Stimulated activated naive B cell treated with anti-CD40 and anti-IgM and Interleukin-4, amounts not matched to agents 10 μg/mL and 1 μg/mL and 100 μg/mL, for 72 hours (primary cell): Measurements from ENCODE around the gene BEST2.
"Not testable (repeated sequence)": the region's sequence is repeated elsewhere in the genome, so short reads cannot be mapped to it uniquely, and the experiment has no call there.

Source experiments
- ATAC-seq, 2 donors: fragments of 150-1000 bp; cut with Tn5 transposase; replicated peaks; 2 replicates each; pipeline ENCODE4 v1.10.0; 2021; ENCODE audit warnings: moderate library complexity in 1 of 2
- DNase-seq: peaks from one replicate; pipeline ENCODE4 v3.0.0; 2021
- H3K27ac Mint-ChIP-seq: one replicate; pipeline ENCODE4 v1.8.0; 2022; ENCODE audit warnings: mild to moderate bottlenecking, mixed read lengths
- H3K27me3 Mint-ChIP-seq, 2 donors: one replicate each; pipeline ENCODE4 v1.8.0; 2022; ENCODE audit warnings: mixed read lengths in 2 of 2
- H3K36me3 Mint-ChIP-seq, 2 donors: one replicate each; pipeline ENCODE4 v1.8.0; 2022; ENCODE audit warnings: mixed read lengths in 2 of 2, mild to moderate bottlenecking in 1 of 2
- H3K4me1 Mint-ChIP-seq, 2 donors: one replicate each; pipeline ENCODE4 v1.8.0; 2022; ENCODE audit warnings: mixed read lengths in 2 of 2, mild to moderate bottlenecking in 1 of 2
- H3K4me3 Mint-ChIP-seq, 2 donors: one replicate each; pipeline ENCODE4 v1.8.0; 2022; ENCODE audit warnings: mild to moderate bottlenecking in 2 of 2, mixed read lengths in 2 of 2, moderate library complexity in 1 of 2
- H3K9me3 Mint-ChIP-seq, 2 donors: one replicate each; pipeline ENCODE4 v1.8.0; 2022; ENCODE audit warnings: mixed read lengths in 2 of 2, mild to moderate bottlenecking in 1 of 2

BEST2 gene

GRCh38 chr19:12791345-12792050 lies 39.9 kb downstream of the BEST2 start, which contains the start of gene JUNB:
JUNB (plus strand) TSS chr19:12791486; CDS start chr19:12791772, 286 bp downstream.
- Mint-ChIP-seq H3K9me3 (no peaks in the 10 kb centered on the region), H3K27me3 (no peaks in the 10 kb centered on the region), H3K4me3 (peak within 1 kb of the TSS; percentile 96 to 100), H3K27ac (peak within 1 kb of the TSS; percentile 100), H3K4me1 (peaks cover 41 to 59% of the 10 kb centered on the region in 2 donors), H3K36me3 (peaks cover 19 to 20% of the 10 kb centered on the region in 2 donors)
- DNase-seq = peak; percentile 95
- peak; percentile 33 to 38 for ATAC-seq

GRCh38 chr19:12792051-12792852 lies 40.7 kb downstream of the BEST2 start:
- Mint-ChIP-seq H3K9me3 (no peaks in the 10 kb centered on the region), H3K4me1 (peaks cover 43 to 61% of the 10 kb centered on the region in 2 donors), H3K27me3 (no peaks in the 10 kb centered on the region), H3K27ac (peak overlapping the region; percentile 100), H3K4me3 (peak overlapping the region; percentile 96 to 100), H3K36me3 (peaks cover 19 to 20% of the 10 kb centered on the region in 2 donors)
- peak; percentile 82 for DNase-seq
- peak; percentile 1 to 2 for ATAC-seq

GRCh38 chr19:12792853-12793289 lies 41.3 kb downstream of the BEST2 start:
- no peaks in the 10 kb centered on the region for H3K9me3 Mint-ChIP-seq
- DNase-seq (no peak), ATAC-seq (no peak)
- no peaks in the 10 kb centered on the region for H3K27me3 Mint-ChIP-seq
- H3K36me3 Mint-ChIP-seq = peaks cover 19 to 20% of the 10 kb centered on the region in 2 donors
- H3K27ac Mint-ChIP-seq = peak overlapping the region; percentile 100
- H3K4me1 Mint-ChIP-seq = peaks cover 43 to 61% of the 10 kb centered on the region in 2 donors
- peak overlapping the region; percentile 96 to 100 for H3K4me3 Mint-ChIP-seq

DNA sequence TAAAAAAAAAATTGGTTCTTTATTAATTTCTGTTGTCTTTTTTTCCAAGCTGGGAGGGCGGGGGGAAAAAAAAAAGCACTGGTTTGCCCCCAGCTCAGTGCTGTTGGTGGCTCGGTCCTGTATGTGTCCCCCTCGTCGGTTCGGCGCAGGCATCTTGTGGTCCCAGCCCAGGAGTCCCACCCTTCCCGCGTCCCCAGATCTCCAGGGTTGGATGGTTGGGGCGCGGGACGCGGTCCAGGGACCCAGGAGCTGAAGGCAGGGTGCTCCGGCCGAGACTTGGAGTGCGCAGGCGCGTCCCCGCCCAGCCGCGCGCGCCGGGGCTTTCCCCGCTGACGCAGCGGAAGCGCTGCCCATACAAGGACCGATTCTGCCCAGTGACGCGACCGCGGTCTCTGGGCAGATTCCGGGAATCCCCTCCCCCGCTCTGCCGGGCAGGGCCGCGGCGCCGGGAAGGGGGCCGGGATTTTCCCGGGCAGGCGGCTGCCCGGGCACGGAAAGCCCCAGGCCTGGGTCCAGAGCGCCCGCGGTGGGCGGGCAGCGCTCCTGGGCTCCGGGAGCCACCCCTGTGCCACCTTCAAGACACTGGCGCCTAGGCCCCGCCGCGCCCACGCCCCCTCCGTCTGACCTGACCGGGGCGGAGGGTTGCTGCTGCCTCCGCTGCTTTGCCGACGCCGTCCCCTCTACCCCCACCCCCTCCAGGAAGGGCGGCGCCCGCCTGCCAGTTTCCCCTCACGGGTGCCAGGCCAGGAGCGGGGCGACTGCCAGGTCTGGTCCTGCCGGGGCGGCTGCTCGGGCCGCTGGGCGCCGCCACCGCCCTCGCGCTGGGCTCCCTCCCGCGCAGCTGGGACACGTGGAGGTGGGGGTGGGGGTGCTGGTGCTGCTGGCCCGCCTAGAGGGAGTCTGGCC lies 42.0 kb downstream of the BEST2 start:
- Mint-ChIP-seq H3K36me3 (peaks cover 19 to 20% of the 10 kb centered on the region in 2 donors), H3K4me3 (peak overlapping the region; percentile 96 to 100), H3K4me1 (peaks cover 40 to 55% of the 10 kb centered on the region in 2 donors), H3K27me3 (no peaks in the 10 kb centered on the region), H3K9me3 (no peaks in the 10 kb centered on the region), H3K27ac (peak overlapping the region; percentile 100)
- peak; percentile 95 for DNase-seq
- peak; percentile 33 to 44 for ATAC-seq

DNA sequence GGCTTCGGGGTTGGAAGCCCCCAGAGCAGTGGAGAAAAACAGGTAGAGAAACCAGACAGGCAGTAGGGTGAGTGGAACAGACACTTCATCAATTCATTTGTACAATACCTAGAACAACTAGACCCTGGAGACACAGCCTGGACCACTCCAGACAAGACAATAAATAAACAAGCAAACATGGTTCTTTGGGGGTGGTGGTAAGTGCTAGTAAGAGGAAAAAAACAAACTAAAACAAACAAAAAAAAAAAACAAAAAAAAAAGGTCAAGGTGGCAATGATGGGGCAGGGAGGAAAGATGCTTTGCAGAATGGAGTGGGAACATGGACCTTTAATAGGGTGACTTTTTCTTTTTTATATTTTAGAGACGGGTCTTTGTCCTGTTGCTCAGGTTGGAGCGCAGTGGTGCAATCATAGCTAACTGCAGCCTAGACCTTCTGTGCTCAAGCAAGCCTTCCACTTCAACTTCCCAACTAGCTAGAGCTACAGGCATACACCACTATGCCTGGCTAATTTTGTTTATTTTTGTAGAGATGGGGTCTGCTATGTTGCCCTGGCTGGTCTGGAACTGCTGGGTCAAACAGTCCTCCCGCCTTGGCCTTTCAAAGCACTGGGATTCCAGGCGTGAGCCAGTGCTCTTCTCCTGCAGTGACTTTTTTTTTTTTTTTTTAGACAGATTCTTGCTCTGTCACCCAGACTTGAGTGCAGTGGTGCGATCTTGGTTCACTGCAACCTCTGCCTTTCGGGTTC lies 42.8 kb downstream of the BEST2 start:
- Mint-ChIP-seq H3K36me3 (peaks cover 19 to 20% of the 10 kb centered on the region in 2 donors), H3K9me3 (no peaks in the 10 kb centered on the region)

DNA sequence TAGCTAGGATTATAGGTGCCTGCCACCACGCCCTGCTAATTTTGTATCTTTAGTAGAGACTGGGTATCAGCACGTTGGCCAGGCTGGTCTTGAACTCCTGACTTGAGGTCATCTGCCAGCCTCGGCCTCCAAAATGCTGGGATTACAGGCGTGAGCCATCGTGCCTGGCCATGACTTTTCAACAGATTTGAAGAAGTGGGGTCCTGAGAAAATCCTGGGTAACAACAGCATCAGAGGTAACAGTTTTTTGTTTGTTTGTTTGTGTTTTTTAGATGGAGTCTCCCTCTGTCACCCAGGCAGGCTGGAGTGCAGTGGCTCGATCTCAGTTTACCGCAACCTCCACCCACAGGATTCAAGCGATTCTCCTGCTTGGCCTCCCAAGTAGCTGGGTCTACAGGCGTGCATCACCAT lies 43.4 kb downstream of the BEST2 start:
- Mint-ChIP-seq H3K27me3 (no peaks in the 10 kb centered on the region), H3K4me3 (no peak overlapping the region), H3K27ac (peak overlapping the region; percentile 14), H3K4me1 (peaks cover 35 to 47% of the 10 kb centered on the region in 2 donors), H3K36me3 (peaks cover 19 to 20% of the 10 kb centered on the region in 2 donors), H3K9me3 (no peaks in the 10 kb centered on the region)
- DNase-seq = no peak
- no peak for ATAC-seq

More for the DNA sequence above, 42.8 kb downstream of the BEST2 start:
- Mint-ChIP-seq H3K27me3 (no peaks in the 10 kb centered on the region), H3K4me1 (peaks cover 33 to 47% of the 10 kb centered on the region in 2 donors), H3K4me3 (peak overlapping the region; percentile 82 to 100), H3K27ac (peak overlapping the region; percentile 100)
- DNase-seq (no peak), ATAC-seq (no peak)

DNA sequence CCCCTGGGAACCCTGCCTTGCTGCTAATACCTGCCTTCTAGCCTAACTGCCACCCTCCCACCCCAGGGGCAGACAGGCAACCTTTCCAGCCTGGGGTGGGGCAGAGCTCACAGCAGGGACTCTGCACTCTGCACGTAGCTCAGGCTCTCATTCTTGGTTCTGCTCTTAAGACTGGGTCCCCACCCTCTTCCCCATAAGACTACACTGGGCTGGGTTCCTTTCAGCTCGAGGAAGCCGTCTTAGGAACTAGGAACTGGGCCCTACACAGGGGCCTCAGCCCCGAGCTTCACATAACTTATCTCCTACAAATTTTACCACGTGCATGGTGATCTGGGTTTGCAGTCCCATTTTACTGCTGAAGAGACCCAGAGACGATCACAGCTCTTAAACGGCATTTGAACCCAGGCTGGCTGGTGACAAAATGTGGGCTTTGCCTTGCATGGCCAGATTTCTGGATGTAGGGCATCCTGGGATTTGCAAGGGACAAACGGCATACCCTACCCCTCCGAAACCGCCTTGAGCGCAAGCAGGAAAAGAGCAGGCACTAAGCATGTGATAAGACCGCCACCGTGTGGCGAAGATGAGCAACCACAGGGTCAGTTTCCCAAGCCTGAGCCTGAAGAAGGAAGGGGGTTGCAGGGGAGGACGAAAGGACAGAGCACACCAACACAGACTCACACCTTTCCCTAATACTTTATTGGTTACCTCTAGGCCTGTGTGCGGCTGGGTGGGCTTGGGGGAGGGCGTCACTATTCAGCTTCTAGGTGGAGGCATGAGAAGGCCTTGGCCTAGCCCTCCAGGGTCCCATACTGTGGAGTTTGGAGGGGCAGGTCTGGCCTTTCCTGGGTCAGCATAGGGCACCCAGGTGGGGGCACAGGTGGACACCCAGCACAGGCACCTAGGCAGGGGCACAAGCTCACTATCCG lies 44.8 kb downstream of the BEST2 start:
- Mint-ChIP-seq H3K9me3 (no peaks in the 10 kb centered on the region), H3K4me3 (peak overlapping the region; percentile 79 to 81), H3K4me1 (peaks cover 30 to 42% of the 10 kb centered on the region in 2 donors), H3K27ac (peak overlapping the region; percentile 68), H3K27me3 (no peaks in the 10 kb centered on the region), H3K36me3 (peaks cover 16 to 17% of the 10 kb centered on the region in 2 donors)
- no peak for ATAC-seq
- peak; percentile 56 for DNase-seq

- no peak for DNase-seq
- H3K4me1 Mint-ChIP-seq = peaks cover 29 to 40% of the 10 kb centered on the region in 2 donors
- H3K9me3 Mint-ChIP-seq = no peaks in the 10 kb centered on the region
- H3K27ac Mint-ChIP-seq = no peak overlapping the region
- peaks cover 11 to 12% of the 10 kb centered on the region in 2 donors for H3K36me3 Mint-ChIP-seq
- H3K4me3 Mint-ChIP-seq = no peak overlapping the region
- H3K27me3 Mint-ChIP-seq = peaks cover 0 to 1% of the 10 kb centered on the region in 2 donors
- no peak for ATAC-seq
Observed at GRCh38 chr19:12797141-12797587, 45.6 kb downstream of the BEST2 start.

DNA sequence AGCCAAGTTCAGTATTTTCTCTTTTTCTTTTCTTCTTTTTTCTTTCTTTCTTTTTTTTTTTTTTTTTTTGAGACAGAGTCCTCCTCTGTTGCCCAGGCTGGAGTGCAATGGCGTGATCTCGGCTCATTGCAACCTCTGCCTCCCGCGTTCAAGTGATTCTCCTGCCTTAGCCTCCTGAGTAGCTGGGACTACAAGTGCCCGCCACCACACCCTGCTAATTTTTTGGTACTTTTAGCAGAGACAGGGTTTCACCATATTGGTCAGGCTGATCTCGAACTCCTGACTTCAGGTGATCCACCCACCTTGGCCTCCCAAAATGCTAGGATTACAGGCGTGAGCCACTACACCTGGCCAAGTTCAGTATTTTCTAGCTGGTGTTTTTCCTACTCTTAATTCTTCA lies 46.0 kb downstream of the BEST2 start:
- H3K4me1 Mint-ChIP-seq = peaks cover 33 to 45% of the 10 kb centered on the region in 2 donors

GRCh38 chr19:12799742-12800465 lies 48.3 kb downstream of the BEST2 start:
- Mint-ChIP-seq H3K4me1 (peaks cover 26 to 32% of the 10 kb centered on the region in 2 donors), H3K9me3 (no peaks in the 10 kb centered on the region), H3K36me3 (no peaks in the 10 kb centered on the region), H3K27ac (no peak overlapping the region), H3K4me3 (no peak overlapping the region), H3K27me3 (peaks cover 0 to 7% of the 10 kb centered on the region in 2 donors)
- ATAC-seq = no peak
- no peak for DNase-seq

More for the DNA sequence above, 46.0 kb downstream of the BEST2 start:
- H3K4me3 Mint-ChIP-seq = peak overlapping the region in 1 of 2 donors; percentile 14
- not testable (repeated sequence) for H3K27me3 Mint-ChIP-seq, H3K27ac Mint-ChIP-seq, ATAC-seq, DNase-seq, H3K9me3 Mint-ChIP-seq, H3K36me3 Mint-ChIP-seq

GRCh38 chr19:12800466-12800770 lies 48.8 kb downstream of the BEST2 start:
- peak overlapping the region in 1 of 2 donors; percentile 90 for H3K4me3 Mint-ChIP-seq
- H3K27me3 Mint-ChIP-seq = peaks cover 0 to 7% of the 10 kb centered on the region in 2 donors
- DNase-seq (no peak), ATAC-seq (no peak)
- no peaks in the 10 kb centered on the region for H3K9me3 Mint-ChIP-seq
- H3K27ac Mint-ChIP-seq = no peak overlapping the region
- H3K4me1 Mint-ChIP-seq = peaks cover 25 to 31% of the 10 kb centered on the region in 2 donors
- no peaks in the 10 kb centered on the region for H3K36me3 Mint-ChIP-seq

- H3K4me1 Mint-ChIP-seq = peaks cover 23 to 28% of the 10 kb centered on the region in 2 donors
- H3K27ac Mint-ChIP-seq = peak overlapping the region; percentile 71
- peak; percentile 6 to 26 for ATAC-seq
Observed at GRCh38 chr19:12800923-12801465, 49.4 kb downstream of the BEST2 start.

More at GRCh38 chr19:12800923-12801465, 49.4 kb downstream of the BEST2 start:
- H3K36me3 Mint-ChIP-seq = no peaks in the 10 kb centered on the region
- no peak for DNase-seq
- no peaks in the 10 kb centered on the region for H3K9me3 Mint-ChIP-seq
- H3K27me3 Mint-ChIP-seq = peaks cover 0 to 7% of the 10 kb centered on the region in 2 donors
- peak overlapping the region; percentile 86 to 90 for H3K4me3 Mint-ChIP-seq
